ENCODE data around the gene BRD3OS.

BRD3OS gene

DNA sequence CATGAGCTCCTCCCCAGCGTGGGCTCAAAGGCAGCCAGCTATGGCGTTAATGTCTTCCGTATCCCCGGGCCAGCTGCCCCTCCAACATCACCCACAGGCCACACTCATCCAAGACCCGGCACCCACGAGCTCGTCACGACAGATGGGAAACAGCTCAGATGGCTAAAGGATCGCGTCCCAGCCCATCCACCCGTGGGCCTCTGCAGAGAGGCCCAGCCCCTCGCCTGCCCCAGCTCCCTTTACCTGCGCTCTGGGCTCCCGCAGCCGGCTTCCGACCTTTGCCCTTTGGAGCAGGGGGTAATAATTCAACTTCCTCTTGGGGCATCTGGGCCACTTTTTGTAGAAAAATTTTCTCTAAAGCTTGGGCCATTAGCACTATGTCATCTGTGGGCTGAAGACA, 26.0 kb downstream of the BRD3OS start:
- TF ChIP-seq, protein P1, sequence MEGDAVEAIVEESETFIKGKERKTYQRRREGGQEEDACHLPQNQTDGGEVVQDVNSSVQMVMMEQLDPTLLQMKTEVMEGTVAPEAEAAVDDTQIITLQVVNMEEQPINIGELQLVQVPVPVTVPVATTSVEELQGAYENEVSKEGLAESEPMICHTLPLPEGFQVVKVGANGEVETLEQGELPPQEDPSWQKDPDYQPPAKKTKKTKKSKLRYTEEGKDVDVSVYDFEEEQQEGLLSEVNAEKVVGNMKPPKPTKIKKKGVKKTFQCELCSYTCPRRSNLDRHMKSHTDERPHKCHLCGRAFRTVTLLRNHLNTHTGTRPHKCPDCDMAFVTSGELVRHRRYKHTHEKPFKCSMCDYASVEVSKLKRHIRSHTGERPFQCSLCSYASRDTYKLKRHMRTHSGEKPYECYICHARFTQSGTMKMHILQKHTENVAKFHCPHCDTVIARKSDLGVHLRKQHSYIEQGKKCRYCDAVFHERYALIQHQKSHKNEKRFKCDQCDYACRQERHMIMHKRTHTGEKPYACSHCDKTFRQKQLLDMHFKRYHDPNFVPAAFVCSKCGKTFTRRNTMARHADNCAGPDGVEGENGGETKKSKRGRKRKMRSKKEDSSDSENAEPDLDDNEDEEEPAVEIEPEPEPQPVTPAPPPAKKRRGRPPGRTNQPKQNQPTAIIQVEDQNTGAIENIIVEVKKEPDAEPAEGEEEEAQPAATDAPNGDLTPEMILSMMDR (conservative IDR thresholded peaks at IDR 0.05) = no peak
- no peak for TF ChIP-seq ZFX (IDR thresholded peaks at IDR 0.05)
- no peak overlapping the region for H3K27ac ChIP-seq

DNA sequence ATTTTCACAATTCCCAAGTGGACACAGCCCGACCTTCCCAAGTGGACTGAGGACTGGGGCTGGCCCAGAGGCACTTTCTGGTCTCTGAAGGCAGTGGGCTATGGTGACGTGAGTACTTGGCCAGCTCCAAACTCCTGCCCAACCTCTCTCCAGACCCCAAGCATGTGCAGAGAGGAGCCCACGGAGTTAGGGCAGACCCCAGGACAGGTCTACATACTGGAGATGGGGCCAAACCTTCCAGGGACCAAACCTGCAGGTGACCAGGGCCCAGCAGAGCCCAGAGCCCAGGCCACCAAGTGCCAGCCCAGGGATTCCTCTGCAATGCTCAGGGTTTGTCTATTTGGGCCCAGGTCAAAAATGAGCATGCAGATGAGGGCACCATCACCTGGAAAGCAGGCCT, 27.2 kb downstream of the BRD3OS start:
- TF ChIP-seq ZFX (IDR thresholded peaks at IDR 0.05) = no peak
- TF ChIP-seq, protein P1 (conservative IDR thresholded peaks at IDR 0.05) = no peak
- H3K27ac ChIP-seq = no peak overlapping the region

DNA sequence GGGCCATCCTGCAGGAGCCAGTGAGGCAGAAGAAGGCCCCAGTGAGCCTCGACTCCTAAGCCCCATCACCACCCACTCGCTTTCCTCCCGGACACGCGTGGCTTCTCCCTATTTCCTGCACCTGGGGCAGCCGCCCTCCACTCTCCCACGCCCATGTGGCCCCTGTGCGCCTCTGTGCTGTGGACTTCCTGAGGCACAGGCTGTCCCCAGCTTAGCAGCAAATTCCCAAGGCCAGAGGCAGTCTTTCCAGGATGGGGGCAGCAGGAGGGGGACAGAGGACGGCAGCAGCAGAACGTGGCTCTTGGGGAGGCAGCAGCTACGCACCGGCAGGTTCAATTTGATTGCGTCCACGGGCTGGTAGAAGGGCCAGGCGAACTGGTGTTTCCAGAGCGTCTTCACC, 27.7 kb downstream of the BRD3OS start:
- H3K27ac ChIP-seq = no peak overlapping the region
- TF ChIP-seq, protein P1 (conservative IDR thresholded peaks at IDR 0.05) = no peak
- TF ChIP-seq ZFX (IDR thresholded peaks at IDR 0.05) = no peak

- no peak overlapping the region for H3K27ac ChIP-seq
- TF ChIP-seq, protein P1 (conservative IDR thresholded peaks at IDR 0.05) = no peak
- no peak for TF ChIP-seq ZFX (IDR thresholded peaks at IDR 0.05)
Measured at GRCh38 chr9:134053401-134053871, 28.2 kb downstream of the BRD3OS start.

GRCh38 chr9:134053941-134054761, 28.9 kb downstream of the BRD3OS start:
- no peak overlapping the region for H3K27ac ChIP-seq
- no peak for TF ChIP-seq ZFX (IDR thresholded peaks at IDR 0.05)
- TF ChIP-seq, protein P1 (conservative IDR thresholded peaks at IDR 0.05) = no peak

- H3K27ac ChIP-seq = no peak overlapping the region
Measured at GRCh38 chr9:134054891-134055811, 29.9 kb downstream of the BRD3OS start.

More at GRCh38 chr9:134054891-134055811, 29.9 kb downstream of the BRD3OS start:
- no peak for TF ChIP-seq ZFX (IDR thresholded peaks at IDR 0.05)
- TF ChIP-seq, protein P1 (conservative IDR thresholded peaks at IDR 0.05) = no peak
